ENCODE results near the gene ZNF618.

ZNF618 gene

GRCh38 chr9:113989017-113989713 lies 113.1 kb downstream of the ZNF618 start:
- Histone ChIP-seq H2AFZ (ENCODE audit: low read length) (no peak overlapping the region), H3K4me1 (ENCODE audit: insufficient read depth, low read length, poor library complexity, severe bottlenecking) (peaks cover 20% of the 10 kb centered on the region), H3K9ac (ENCODE audit: low read depth, low read length, poor library complexity, severe bottlenecking) (no peak overlapping the region), H3K79me2 (ENCODE audit: insufficient read depth, low read length) (no peaks in the 10 kb centered on the region), H3K4me2 (ENCODE audit: low read depth, low read length, poor library complexity, severe bottlenecking) (no peak overlapping the region), H3F3A (ENCODE audit: low read depth) (no peaks in the 10 kb centered on the region), H4K20me1 (ENCODE audit: insufficient read depth, low read length, poor library complexity, severe bottlenecking) (no peaks in the 10 kb centered on the region), H3K27me3 (ENCODE audit: insufficient read depth, low read length, poor library complexity, severe bottlenecking) (no peaks in the 10 kb centered on the region), H3K4me3 (ENCODE audit: low read length, poor library complexity, severe bottlenecking) (no peak overlapping the region), H3K9me2 (replicated peaks; ENCODE audit: low read depth, low read length) (no peaks in the 10 kb centered on the region), H3K36me3 (ENCODE audit: insufficient read depth, low read length) (peaks cover 34% of the 10 kb centered on the region; the same call in 1 of the 2 replicates), H3K9me3 (ENCODE audit: insufficient read depth, low read depth, low read length) (no peaks in the 10 kb centered on the region)
- TF ChIP-seq CTCF (conservative IDR thresholded peaks at IDR 0.05; ENCODE audit: low read length) (no peak), EZH2phosphoT487 (IDR thresholded peaks at IDR 0.05; ENCODE audit: borderline replicate concordance) (no peak)

- H3K4me1 ChIP-seq (ENCODE audit: insufficient read depth, low read length, poor library complexity, severe bottlenecking): peaks cover 24% of the 10 kb centered on the region
- H3K36me3 ChIP-seq (ENCODE audit: insufficient read depth, low read length): peaks cover 30% of the 10 kb centered on the region; the same call in 1 of the 2 replicates
- no peaks in the 10 kb centered on the region for H3K79me2 ChIP-seq (ENCODE audit: insufficient read depth, low read length)
- H3K4me3 ChIP-seq (ENCODE audit: low read length, poor library complexity, severe bottlenecking): no peak overlapping the region
- no peaks in the 10 kb centered on the region for H3K27me3 ChIP-seq (ENCODE audit: insufficient read depth, low read length, poor library complexity, severe bottlenecking)
- H3K9me2 ChIP-seq (replicated peaks; ENCODE audit: low read depth, low read length): no peaks in the 10 kb centered on the region
- no peaks in the 10 kb centered on the region for H4K20me1 ChIP-seq (ENCODE audit: insufficient read depth, low read length, poor library complexity, severe bottlenecking)
- no peaks in the 10 kb centered on the region for H3K9me3 ChIP-seq (ENCODE audit: insufficient read depth, low read depth, low read length)
- H3K9ac ChIP-seq (ENCODE audit: low read depth, low read length, poor library complexity, severe bottlenecking): no peak overlapping the region
- H2AFZ ChIP-seq (ENCODE audit: low read length): no peak overlapping the region
- H3F3A ChIP-seq (ENCODE audit: low read depth): no peaks in the 10 kb centered on the region
- TF ChIP-seq CTCF (conservative IDR thresholded peaks at IDR 0.05; ENCODE audit: low read length): no peak
- H3K4me2 ChIP-seq (ENCODE audit: low read depth, low read length, poor library complexity, severe bottlenecking): no peak overlapping the region
Measured at GRCh38 chr9:113989714-113990569, 113.8 kb downstream of the ZNF618 start.

GRCh38 chr9:113990570-113990907 lies 114.4 kb downstream of the ZNF618 start:
- no peaks in the 10 kb centered on the region for H3F3A ChIP-seq (ENCODE audit: low read depth)
- peaks cover 30% of the 10 kb centered on the region; the same call in 1 of the 2 replicates for H3K36me3 ChIP-seq (ENCODE audit: insufficient read depth, low read length)
- no peaks in the 10 kb centered on the region for H3K79me2 ChIP-seq (ENCODE audit: insufficient read depth, low read length)
- no peaks in the 10 kb centered on the region for H3K9me3 ChIP-seq (ENCODE audit: insufficient read depth, low read depth, low read length)
- H3K9ac ChIP-seq (ENCODE audit: low read depth, low read length, poor library complexity, severe bottlenecking): no peak overlapping the region
- no peaks in the 10 kb centered on the region for H3K9me2 ChIP-seq (replicated peaks; ENCODE audit: low read depth, low read length)
- no peak overlapping the region for H3K4me2 ChIP-seq (ENCODE audit: low read depth, low read length, poor library complexity, severe bottlenecking)
- no peaks in the 10 kb centered on the region for H3K27me3 ChIP-seq (ENCODE audit: insufficient read depth, low read length, poor library complexity, severe bottlenecking)
- H2AFZ ChIP-seq (ENCODE audit: low read length): no peak overlapping the region
- no peaks in the 10 kb centered on the region for H4K20me1 ChIP-seq (ENCODE audit: insufficient read depth, low read length, poor library complexity, severe bottlenecking)
- no peak for TF ChIP-seq CTCF (conservative IDR thresholded peaks at IDR 0.05; ENCODE audit: low read length)
- H3K4me3 ChIP-seq (ENCODE audit: low read length, poor library complexity, severe bottlenecking): no peak overlapping the region
- peaks cover 24% of the 10 kb centered on the region for H3K4me1 ChIP-seq (ENCODE audit: insufficient read depth, low read length, poor library complexity, severe bottlenecking)
